SK-N-SH (cell line): Measurements from ENCODE around the gene TMEM179. TPM values are rescaled to one million over a fixed set of nuclear protein-coding genes. Genes with fewer than 3 reads are reported as not detected.

Source experiments
- CTCF ChIA-PET: fragments of 300-600, 350-600 bp; formaldehyde crosslinking; extraction: SDS; loops from one replicate; lab custom pipeline; 2021; lab: Yijun Ruan, JAX
- POLR2A ChIA-PET: fragments of 350-600 bp; sonication (Branson Sonifier 250); formaldehyde crosslinking; extraction: SDS; loops from one replicate; lab custom pipeline; 2020; ENCODE audit warnings: antibody characterized with exemption, inconsistent platforms; lab: Yijun Ruan, JAX
- DNase-seq: peaks from one replicate; pipeline ENCODE4 v3.0.0; 2012
- H2AFZ ChIP-seq: fragments of 200-600 bp; sonication (generic); 2 replicates; pipeline ENCODE4 v1.8.1; 2016; ENCODE audit warnings: antibody characterized with exemption, mild to moderate bottlenecking, low read depth
- H3F3A ChIP-seq: fragments of 200-600 bp; sonication (generic); replicated peaks from 2 replicates; pipeline ENCODE3; 2016; ENCODE audit warnings: antibody characterized with exemption, mild to moderate bottlenecking; ENCODE audit not compliant: insufficient read depth
- H3K27ac ChIP-seq, 2 experiments: fragments of 200-500 bp in 1 of 2; fragments of 200-600 bp in 1 of 2; sonication (Bioruptor generic) in 1 of 2; sonication (generic), shearing (Covaris generic) in 1 of 2; 2 replicates each; pipeline versions ENCODE4 v1.5.1 to v1.6.1; 2014 to 2016; ENCODE audit warnings: low read depth in 2 of 2, inconsistent platforms in 1 of 2, low read length in 1 of 2, mild to moderate bottlenecking in 1 of 2, mixed read lengths in 1 of 2
- H3K27me3 ChIP-seq: fragments of 200-600 bp; sonication (generic), shearing (Covaris generic); 2 replicates; pipeline ENCODE4 v1.6.1; 2016; ENCODE audit warnings: mixed run types; ENCODE audit not compliant: insufficient read depth
- H3K36me3 ChIP-seq, 2 experiments: fragments of 200-500 bp in 1 of 2; fragments of 200-600 bp in 1 of 2; sonication (Bioruptor generic) in 1 of 2; sonication (generic) in 1 of 2; replicated peaks in 1 of 2; 2 replicates each; pipeline versions ENCODE3 to v1.5.1; 2014 to 2016; ENCODE audit warnings: low read length in 1 of 2, mild to moderate bottlenecking in 1 of 2; ENCODE audit not compliant: insufficient read depth in 2 of 2, control insufficient read depth in 1 of 2
- H3K4me1 ChIP-seq, 2 experiments: fragments of 200-500 bp in 1 of 2; fragments of 200-600 bp in 1 of 2; sonication (Bioruptor generic) in 1 of 2; sonication (generic), shearing (Covaris generic) in 1 of 2; 2 replicates each; pipeline versions ENCODE4 v1.5.1 to v1.6.1; 2014 to 2016; ENCODE audit warnings: low read depth in 1 of 2, low read length in 1 of 2, mixed run types in 1 of 2; ENCODE audit not compliant: insufficient read depth in 2 of 2, control insufficient read depth in 1 of 2
- H3K4me2 ChIP-seq: fragments of 200-600 bp; sonication (generic), shearing (Covaris generic); 2 replicates; pipeline ENCODE4 v1.6.1; 2017; ENCODE audit warnings: mixed run types
- H3K4me3 ChIP-seq, 2 experiments: fragments of 200-500 bp in 1 of 2; fragments of 200-600 bp in 1 of 2; sonication (Bioruptor generic) in 1 of 2; sonication (generic), shearing (Covaris generic) in 1 of 2; 2 replicates each; pipeline versions ENCODE4 v1.5.1 to v1.8.1; 2014 to 2016; ENCODE audit warnings: low read depth in 2 of 2, inconsistent platforms in 1 of 2, low read length in 1 of 2, mild to moderate bottlenecking in 1 of 2, mixed read lengths in 1 of 2, moderate library complexity in 1 of 2
- H3K79me2 ChIP-seq: fragments of 200-600 bp; sonication (generic); 2 replicates; pipeline ENCODE4 v1.8.1; 2017; ENCODE audit warnings: mild to moderate bottlenecking; ENCODE audit not compliant: insufficient read depth
- H3K9ac ChIP-seq: fragments of 200-600 bp; sonication (generic); 2 replicates; pipeline ENCODE4 v1.6.1; 2017; ENCODE audit warnings: mixed run types
- H3K9me2 ChIP-seq: fragments of 200-600 bp; sonication (generic); 2 replicates; pipeline ENCODE4 v1.6.1; 2017; ENCODE audit warnings: mixed run types
- H3K9me3 ChIP-seq: fragments of 200-600 bp; sonication (generic); 2 replicates; pipeline ENCODE4 v1.6.1; 2017; ENCODE audit warnings: mixed run types, mild to moderate bottlenecking, moderate library complexity
- H4K20me1 ChIP-seq: fragments of 200-600 bp; sonication (generic); 2 replicates; pipeline ENCODE4 v1.6.1; 2017; ENCODE audit warnings: mild to moderate bottlenecking, mixed run types; ENCODE audit not compliant: insufficient read depth
- CTCF ChIP-seq: fragments of 200-600 bp; sonication (generic); IDR thresholded peaks from 2 replicates; pipeline ENCODE4 v1.6.1; 2017; ENCODE audit warnings: antibody characterized with exemption, mild to moderate bottlenecking, moderate library complexity
- ELF1 ChIP-seq: IDR thresholded peaks from 2 replicates; pipeline ENCODE4 v1.4.0; 2012
- EP300 ChIP-seq, 2 experiments: IDR thresholded peaks; 2 replicates each; pipeline versions ENCODE4 v1.4.0 to v1.6.1; 2012; ENCODE audit warnings: borderline replicate concordance in 1 of 2, low read depth in 1 of 2, low read length in 1 of 2
- FOXM1 ChIP-seq: IDR thresholded peaks from 2 replicates; pipeline ENCODE4 v1.4.0; 2012; ENCODE audit warnings: low read depth, mild to moderate bottlenecking
- GATA2 ChIP-seq: sonication (generic); formaldehyde crosslinking; IDR thresholded peaks from 2 replicates; pipeline ENCODE4 v1.5.0; 2020; ENCODE audit warnings: mild to moderate bottlenecking, missing genetic modification reagents
- MAX ChIP-seq: IDR thresholded peaks from 2 replicates; pipeline ENCODE4 v1.4.0; 2012; ENCODE audit warnings: low read depth
- MXI1 ChIP-seq: IDR thresholded peaks from 2 replicates; pipeline ENCODE4 v1.6.1; 2012; ENCODE audit warnings: mild to moderate bottlenecking, low read depth, low read length, improper control_type of control experiment
- NFIC ChIP-seq: IDR thresholded peaks from 2 replicates; pipeline ENCODE4 v1.4.0; 2012; ENCODE audit warnings: borderline replicate concordance
- NRF1 ChIP-seq: IDR thresholded peaks from 2 replicates; pipeline ENCODE4 v1.6.1; 2012; ENCODE audit warnings: low read depth, mild to moderate bottlenecking, low read length
- RAD21 ChIP-seq: IDR thresholded peaks from 2 replicates; pipeline ENCODE4 v1.6.1; 2012; ENCODE audit warnings: mild to moderate bottlenecking, low read length
- RCOR1 ChIP-seq: fragments of 150-350 bp; IDR thresholded peaks from 2 replicates; pipeline ENCODE4 v1.6.1; 2017; ENCODE audit warnings: antibody characterized with exemption, low read length
- REST ChIP-seq: IDR thresholded peaks from 2 replicates; pipeline ENCODE4 v1.6.1; 2012; ENCODE audit warnings: mild to moderate bottlenecking, low read depth, low read length, moderate library complexity
- RFX5 ChIP-seq: IDR thresholded peaks from 2 replicates; pipeline ENCODE4 v1.6.1; 2012; ENCODE audit warnings: mild to moderate bottlenecking, improper control_type of control experiment, low read length
- RXRA ChIP-seq: IDR thresholded peaks from 2 replicates; pipeline ENCODE4 v1.4.0; 2012; ENCODE audit warnings: low read depth, mild to moderate bottlenecking, borderline replicate concordance
- SMC3 ChIP-seq: IDR thresholded peaks from 2 replicates; pipeline ENCODE4 v1.6.1; 2012; ENCODE audit warnings: low read depth, low read length, improper control_type of control experiment
- TAF1 ChIP-seq: IDR thresholded peaks from 2 replicates; pipeline ENCODE4 v1.6.1; 2012; ENCODE audit warnings: low read depth, mild to moderate bottlenecking, low read length, moderate library complexity, borderline replicate concordance
- USF1 ChIP-seq: IDR thresholded peaks from 2 replicates; pipeline ENCODE4 v1.4.0; 2012; ENCODE audit warnings: low read depth, borderline replicate concordance
- USF2 ChIP-seq: fragments of 150-350 bp; IDR thresholded peaks from 2 replicates; pipeline ENCODE4 v1.6.1; 2017; ENCODE audit warnings: antibody characterized with exemption, low read length, low read depth, borderline replicate concordance
- ZBTB33 ChIP-seq: IDR thresholded peaks from 2 replicates; pipeline ENCODE4 v1.4.0; 2012; ENCODE audit warnings: low read depth, borderline replicate concordance
- WGBS: methylation state at CpG from one replicate; pipeline ENCODE4 v1.1.6; 2017; ENCODE audit warnings: low lambda C conversion rate; 5-methylcytosine and 5-hydroxymethylcytosine counted together
- polyA plus RNA-seq, 3 experiments: library from polyadenylated mRNA; depleted of rRNA; stranded (reverse); fragments of >200 nt; gene quantifications; 2 replicates each; pipeline ENCODE4 v1.2.3, GENCODE V29; 2012

Gene TMEM179
- polyA plus RNA-seq, 1 of the 3 experiments (the other 2 are of a cell fraction): 1.7 TPM

GRCh38 chr14:104545942-104546501 lies 58.5 kb downstream of the TMEM179 start:
- H3K4me2 ChIP-seq: no peak overlapping the region
- no peak overlapping the region for H3K9ac ChIP-seq
- TF ChIP-seq RXRA (no peak), CTCF (no peak), REST (no peak), USF1 (no peak), TAF1 (no peak), NFIC (no peak), ELF1 (no peak), MAX (no peak), ZBTB33 (no peak), MXI1 (no peak), RAD21 (no peak), RCOR1 (no peak), SMC3 (no peak), EP300 (IDR thresholded peaks at IDR 0.05; ENCODE audit: borderline replicate concordance in 1 of 2, low read depth in 1 of 2, low read length in 1 of 2) (no peak), USF2 (no peak), FOXM1 (no peak), NRF1 (no peak), RFX5 (no peak), GATA2 (no peak)
- TF ChIP-seq, all 33 proteins: peak for 0
- no peak overlapping the region for H3K27ac ChIP-seq
- no peaks in the 10 kb centered on the region for H3K9me3 ChIP-seq
- H3K36me3 ChIP-seq: no peaks in the 10 kb centered on the region
- H2AFZ ChIP-seq: no peak overlapping the region
- no peaks in the 10 kb centered on the region for H4K20me1 ChIP-seq
- POLR2A ChIA-PET: no interaction called here
- 38% methylated on average over 14 of the region's 24 CpGs for WGBS
- no peaks in the 10 kb centered on the region for H3K27me3 ChIP-seq
- H3K4me3 ChIP-seq: no peak overlapping the region
- H3K4me1 ChIP-seq: peaks cover 0 to under 1% of the 10 kb centered on the region in 2 experiments; a peak in 2 of 4 replicates
- no peaks in the 10 kb centered on the region for H3K79me2 ChIP-seq
- peak; percentile 32 for DNase-seq
- CTCF ChIA-PET: interaction anchor here (3.6 kb wide), 1 partner anchor 18 kb away, joined by 13 read pairs; no protein-coding TSS in a partner anchor
- H3K9me2 ChIP-seq: no peaks in the 10 kb centered on the region
- no peaks in the 10 kb centered on the region for H3F3A ChIP-seq
